Hindlimb muscle (tissue), 1 donor: Measurements from ENCODE around the gene JPH2. TPM values are rescaled to one million over a fixed set of nuclear protein-coding genes. Genes with fewer than 3 reads are reported as not detected.

Experiments
- DNase-seq: peaks from one replicate; pipeline ENCODE4 v3.0.0-alpha.2; 2013
- polyA plus RNA-seq: library from polyadenylated mRNA; unstranded; fragments of 120-200 nt; gene quantifications from one replicate; pipeline ENCODE4 v1.2.1, GENCODE V29; 2013; ENCODE audit not compliant: insufficient read length

Gene JPH2
- polyA plus RNA-seq, 1 donor, result 127 TPM

DNA sequence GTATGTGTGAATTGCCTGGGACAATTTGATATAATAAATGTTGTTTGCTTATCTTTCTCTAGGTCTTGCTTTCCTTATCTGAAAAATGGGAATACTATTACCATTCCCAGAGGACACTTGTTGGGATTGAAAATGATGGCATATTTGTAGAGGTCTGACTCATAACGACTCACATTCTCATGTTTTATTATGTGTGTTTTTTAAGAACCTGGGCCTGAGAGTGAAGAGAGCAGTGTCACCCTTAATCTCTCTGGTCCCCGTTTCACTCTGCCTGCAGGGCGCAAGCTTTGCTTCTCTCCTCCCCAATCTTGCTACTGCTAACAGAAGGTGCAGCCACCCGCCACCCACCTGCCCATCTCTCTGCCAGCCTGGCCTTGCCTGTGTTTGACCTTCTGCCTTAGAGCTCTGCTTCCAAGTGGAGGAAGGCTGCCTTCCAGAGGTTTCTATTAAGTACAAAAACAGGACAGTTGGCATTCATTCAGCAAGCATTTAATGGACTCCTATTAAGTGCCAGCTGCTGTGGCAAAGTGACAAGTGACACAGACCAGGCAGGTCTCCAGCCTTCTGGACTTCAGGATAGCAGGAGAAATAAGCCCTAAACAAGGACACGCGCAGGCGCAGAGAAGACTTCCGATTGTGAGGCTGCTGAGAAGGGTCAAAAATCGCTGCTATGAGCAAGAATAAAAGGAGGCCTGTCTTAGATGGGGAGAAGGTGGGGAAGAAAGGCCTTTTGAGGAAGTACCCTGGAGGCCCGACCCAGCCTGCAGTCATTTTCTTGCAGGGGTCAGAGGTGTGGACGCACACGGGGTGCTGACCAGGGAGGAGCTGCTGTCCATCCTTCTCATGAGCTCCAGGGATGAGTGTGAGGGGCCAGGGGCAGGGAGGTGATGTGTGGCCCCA is 112.5 kb downstream of the JPH2 start:
- DNase-seq, result no peak

DNA sequence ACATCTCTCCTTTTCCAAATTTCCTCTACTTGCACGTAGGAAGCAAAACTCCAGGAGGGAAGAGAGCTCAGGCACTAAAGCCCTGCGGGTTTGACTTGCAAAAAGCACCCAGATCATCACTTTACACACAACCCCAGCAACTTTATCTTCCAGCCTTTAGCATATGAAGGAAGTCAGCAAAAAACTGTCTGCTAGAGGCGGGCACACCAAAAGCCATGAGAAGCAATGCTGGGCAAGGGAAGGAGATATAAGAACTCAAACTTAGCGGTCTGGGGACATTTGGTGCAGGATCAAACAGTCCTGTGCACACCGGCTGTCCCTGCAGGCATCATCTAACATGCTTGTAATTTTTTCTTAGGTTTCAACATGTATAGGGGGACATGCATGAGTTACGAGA is 113.3 kb downstream of the JPH2 start:
- DNase-seq, result no peak

DNA sequence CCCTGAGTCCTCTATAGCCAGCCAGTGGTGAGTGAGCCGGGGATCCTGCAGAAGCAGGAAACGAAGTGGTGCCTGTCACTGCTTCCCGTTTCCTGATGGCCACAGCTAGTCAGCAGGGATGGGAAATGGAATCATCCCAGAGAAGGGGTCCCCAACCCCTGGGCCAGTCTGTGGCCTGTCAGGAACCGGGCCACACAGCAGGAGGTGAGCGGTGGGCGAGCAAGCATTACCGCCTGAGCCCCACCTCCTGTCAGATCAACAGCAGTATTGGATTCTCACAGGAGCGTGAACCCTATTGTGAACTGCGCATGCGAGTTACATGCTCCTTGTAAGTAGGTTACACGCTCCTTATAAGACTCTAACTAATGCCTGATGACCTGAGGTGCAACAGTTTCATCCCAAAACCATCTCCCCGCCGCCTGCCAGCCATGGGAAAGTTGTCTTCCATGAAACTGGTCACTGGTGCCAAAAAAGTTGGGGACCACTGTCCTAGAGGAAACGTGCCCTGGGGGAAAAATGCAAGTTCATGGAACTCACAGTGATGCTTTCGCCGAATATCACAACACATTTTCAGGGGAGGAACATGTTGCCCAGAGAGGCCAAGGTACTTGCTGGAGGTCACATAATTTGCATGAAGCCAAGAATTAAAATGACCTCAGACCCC is 113.8 kb downstream of the JPH2 start:
- no peak for DNase-seq

DNA sequence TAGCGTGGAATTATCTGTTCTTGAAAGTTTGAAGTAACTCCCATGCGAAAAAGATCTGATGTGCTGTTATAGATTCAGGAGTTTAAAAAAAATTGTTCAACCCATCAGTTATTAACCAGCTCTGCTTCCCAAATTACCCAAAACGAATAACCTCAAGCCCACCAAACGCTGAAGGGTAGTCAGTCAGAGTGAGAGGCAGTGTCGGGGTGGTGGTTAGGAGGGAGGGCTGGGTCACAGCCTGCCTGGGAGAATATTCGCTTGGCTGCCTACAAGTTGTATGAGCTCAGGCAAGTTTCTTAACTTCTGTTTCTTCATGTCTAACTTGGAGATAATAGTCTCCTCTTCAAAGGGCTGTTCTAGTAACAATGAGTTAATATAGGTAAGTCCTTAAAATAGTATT is 114.6 kb downstream of the JPH2 start:
- DNase-seq, result no peak

DNA sequence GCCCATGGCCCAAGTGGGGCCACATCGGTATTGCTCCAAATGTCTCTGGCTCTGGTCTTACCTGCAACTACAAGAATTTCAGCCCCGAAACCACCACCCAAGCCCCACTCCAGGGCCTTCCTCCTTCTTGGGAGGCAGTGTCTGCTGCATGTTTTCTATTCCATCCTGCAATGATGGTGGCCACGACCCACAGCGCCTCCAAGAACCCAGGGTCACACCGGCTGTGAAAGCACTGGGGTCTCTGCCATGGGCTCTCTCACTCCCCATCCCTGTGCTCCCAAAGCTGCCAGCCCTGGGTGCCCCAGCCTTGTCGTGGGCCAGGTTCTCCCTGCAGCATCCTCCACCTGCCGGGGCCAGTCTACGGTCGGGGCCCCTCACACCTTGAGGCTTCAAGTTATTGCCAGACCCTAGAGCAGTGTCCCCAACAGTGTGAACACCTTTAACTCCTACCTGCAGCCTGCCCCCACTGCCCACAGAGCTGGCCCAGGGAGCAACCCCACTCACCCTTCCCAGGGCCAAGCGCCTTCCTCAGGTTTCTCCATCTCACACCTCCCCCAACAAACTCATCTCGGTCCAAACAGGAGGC is 115.4 kb downstream of the JPH2 start:
- DNase-seq, result no peak

DNA sequence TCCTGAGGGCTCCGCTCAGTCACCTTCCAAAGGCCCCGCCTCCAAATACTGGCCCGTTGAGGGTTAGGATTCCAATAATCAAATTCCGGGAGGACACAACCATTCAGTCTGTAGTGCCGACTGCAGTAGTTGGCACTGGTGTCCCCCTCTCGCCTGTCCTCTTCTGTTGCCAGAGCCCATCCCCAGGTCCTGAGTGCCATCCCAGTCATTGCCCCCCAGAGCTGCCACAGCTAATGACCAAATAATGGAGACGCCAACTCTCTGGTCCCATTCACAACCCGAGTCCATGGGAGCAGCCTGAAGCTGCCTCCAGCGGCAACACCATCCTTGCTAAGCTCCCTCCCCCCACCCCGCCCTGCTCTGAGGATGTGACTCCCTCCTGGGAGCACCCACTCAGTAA is 115.9 kb downstream of the JPH2 start:
- DNase-seq, result no peak

DNA sequence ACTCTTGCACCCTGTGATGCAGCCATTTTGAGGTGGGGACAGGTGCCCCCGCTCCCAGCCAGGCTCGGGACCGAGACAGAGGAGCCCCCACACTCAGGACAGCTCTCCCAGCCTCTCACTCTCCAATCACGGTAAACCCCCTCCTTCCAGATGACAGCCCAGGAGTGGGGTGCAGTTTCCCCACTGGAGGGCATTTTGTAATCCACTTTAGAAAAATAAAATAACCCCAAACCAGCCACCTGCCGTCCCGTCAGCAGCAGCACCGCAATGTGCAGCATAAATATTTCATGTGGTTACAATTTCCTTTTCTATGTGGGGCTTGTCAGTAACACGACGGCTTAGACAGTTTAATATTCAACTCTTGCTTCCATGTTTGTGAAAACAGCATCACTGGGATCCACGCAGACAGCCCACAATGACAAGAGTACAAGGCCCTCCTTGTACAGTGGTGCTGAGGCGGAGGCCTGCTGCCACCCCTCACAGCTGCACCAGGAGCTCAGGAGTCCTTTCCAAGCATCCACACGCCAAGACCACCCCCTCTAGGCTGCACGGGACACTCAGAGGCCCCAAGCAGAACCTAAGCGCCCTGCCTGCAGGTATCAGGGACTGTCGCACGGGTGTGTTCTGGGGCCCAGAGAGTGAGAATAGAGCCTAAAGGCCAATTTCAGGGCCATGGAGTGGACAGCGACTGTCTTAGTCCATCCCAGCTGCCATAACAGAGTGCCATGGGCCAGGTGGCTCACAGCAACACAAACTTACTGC is 116.7 kb downstream of the JPH2 start:
- no peak for DNase-seq

DNA sequence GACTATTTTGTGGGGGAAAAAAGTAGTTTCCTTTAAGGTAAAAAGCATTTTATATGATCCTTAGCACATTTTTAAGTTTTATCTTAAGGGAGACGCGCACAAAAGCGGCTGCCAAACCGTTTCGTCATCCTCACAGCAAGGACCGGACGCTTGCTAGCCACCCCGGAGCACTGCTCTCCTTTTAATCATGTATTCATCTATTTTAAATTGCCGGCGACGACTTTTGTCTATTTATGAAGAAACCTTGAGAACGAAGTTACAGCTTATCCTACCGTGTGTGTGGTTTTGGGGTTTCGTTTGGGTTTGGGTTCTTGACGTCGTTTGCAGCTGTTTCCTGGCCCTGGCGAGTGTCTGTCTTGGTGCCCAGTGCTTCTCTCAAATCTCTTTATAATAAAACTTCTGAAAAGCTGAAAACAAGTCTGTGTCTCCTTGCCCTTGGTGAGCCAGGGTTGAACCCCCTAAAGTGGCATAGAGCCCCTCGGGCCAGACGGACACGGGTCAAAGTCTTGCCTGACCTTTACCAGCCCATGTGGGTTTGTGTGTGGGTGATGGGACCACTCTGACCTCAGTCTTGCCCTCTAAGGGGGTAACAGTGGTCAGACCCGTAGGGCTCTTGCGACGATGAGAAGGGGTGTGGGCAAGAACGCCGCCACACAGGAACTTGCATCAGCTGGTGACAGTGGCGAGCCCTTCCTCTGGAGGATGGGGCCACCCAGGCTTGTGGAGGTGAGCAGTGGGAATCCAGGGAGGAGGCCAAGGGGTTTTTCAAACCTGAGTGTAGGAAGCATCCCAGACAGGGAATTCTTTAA is 117.6 kb downstream of the JPH2 start:
- no peak for DNase-seq

DNA sequence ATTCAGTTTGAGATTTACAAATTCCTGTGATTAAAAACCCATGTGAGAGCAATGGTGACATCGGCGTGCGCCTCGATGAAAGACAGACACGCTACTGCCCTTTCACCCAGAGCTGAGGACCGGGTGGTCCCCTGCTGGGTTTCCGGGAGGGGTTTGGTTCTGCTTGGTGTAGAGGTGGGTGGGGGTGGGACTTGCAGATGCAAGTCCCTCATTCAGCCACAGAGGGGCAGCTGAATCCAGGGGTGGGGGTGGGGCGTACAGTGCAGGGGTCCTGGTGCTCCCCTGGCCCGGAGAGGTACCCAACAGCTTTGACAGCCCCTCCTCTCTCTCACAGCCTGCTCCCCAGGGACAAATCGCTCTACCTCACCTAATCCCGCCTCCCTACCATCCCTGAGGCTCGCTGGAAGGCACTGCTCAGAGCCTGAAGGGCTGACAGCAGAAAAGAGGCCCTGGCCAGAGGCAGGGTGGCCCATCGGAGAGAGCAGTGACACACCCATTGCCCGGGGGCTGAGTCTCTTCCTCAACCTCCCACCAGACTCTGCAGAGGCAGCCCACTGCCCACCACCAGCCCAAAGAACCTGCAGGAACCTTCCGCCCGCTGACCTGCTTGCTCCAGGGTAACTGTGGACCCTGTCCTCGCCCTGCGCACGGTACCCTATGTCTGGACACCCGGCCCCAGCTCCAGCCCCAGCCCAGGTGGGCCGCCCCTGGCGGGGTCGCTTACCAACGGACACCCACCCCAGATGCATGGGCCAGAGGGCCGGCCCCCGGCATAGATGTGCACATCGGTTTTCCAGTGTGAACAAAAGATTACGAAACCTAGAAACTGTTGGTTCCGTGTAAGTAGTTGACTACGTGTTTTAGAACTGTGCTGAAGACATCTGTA is 118.4 kb downstream of the JPH2 start:
- DNase-seq, result no peak

DNA sequence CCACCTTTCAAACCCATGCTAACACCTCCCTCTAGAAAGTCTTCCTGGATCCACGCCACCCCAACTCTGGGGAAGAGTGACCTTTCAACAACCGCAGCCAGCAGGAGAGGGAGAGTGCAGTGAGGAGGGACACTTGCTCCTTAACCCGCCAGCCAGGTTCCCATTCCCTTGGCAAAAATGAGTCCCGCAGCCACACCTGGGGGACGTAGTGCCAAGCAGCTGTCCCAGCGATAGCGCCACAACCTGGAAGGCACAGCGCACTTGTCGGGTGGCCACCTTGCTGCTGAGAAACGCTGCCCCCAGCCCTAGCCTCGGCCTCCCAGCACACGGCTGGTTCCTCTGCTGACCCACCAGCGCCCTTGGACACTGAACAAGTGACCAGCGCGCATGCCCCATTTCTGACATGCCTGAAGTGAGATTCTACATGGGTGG is 119.3 kb downstream of the JPH2 start:
- no peak for DNase-seq

DNA sequence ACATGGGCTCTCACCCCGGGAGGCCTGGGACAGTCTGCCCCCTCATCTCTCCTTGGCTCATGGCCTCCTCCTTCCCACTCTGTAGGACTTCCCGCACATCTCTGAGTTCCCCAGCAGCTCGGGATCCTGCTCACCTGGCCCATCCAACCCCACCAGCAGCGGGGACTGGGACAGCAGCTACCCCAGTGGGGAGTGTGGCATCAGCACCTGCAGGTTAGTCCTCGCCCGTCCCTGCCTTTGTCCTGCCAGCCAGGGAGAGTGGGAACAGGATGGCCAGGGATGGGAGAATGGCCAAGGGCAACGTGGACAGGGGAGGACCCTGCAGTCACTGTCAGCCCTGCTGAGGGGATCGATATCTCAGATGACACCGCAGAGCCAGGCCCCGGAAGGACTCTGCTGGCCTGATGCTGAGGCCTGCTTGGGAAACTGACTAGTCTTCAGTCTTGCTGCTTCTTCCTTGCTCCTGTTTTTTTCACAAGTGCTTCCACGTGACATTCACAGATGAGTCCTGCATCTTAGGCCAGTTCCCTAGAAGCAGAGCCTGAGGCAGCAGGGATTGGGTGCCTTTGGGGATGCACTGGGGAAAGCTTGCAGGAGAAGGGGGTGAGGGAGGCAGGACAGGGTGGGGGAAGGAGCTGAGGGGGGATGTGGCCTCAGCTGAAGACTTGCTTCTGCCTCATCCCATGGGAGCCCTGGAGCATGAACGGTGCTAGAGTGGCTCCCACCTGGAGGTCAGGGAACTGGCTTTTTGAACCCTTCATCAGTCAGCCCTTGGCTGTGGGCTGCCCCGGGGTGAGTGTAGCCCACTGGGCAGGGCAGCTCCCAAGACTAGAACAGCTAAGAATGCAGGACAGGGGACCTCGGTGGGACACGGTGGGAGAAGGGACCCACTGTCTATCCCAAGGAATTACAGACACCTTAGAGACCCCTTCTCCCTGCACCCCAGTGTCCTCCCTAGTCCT is 120.1 kb downstream of the JPH2 start:
- DNase-seq, result no peak

DNA sequence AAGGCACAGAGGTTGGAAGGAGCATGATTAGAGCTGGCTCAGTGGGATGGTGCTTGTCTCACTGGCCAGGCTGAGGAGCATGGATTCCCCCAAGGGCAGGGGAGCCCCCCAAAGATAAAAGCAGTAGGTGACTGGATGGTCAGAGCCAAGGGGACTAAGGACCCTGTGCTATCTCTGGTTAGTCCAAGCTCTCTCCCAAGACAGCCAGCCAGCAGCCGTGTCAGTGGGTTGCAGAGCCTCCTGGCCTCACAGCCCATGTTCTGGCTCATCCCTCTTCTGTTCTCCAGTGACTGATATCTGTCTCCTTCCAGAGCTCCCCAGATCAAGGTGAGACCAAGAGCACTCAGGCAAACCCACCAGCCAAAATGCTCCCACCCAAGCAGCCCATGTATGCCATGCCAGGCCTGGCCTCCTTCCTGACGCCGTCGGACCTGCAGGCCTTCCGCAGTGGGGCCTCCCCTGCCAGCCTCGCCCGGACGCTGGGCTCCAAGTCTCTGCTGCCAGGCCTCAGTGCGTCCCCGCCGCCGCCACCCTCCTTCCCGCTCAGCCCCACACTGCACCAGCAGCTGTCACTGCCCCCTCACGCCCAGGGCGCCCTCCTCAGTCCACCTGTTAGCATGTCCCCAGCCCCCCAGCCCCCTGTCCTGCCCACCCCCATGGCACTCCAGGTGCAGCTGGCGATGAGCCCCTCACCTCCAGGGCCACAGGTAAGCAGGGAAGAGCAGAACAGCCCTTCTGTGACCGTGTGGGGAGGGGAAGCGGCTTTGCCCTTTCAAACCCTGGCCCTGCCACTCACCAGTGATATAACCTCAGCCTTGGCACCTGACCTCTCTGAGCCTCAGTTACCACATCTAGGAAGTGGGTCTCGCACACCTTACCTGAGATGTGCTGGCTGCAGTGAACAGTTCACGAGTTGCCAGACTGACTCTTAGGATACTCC is 121.3 kb downstream of the JPH2 start:
- DNase-seq, result no peak

DNA sequence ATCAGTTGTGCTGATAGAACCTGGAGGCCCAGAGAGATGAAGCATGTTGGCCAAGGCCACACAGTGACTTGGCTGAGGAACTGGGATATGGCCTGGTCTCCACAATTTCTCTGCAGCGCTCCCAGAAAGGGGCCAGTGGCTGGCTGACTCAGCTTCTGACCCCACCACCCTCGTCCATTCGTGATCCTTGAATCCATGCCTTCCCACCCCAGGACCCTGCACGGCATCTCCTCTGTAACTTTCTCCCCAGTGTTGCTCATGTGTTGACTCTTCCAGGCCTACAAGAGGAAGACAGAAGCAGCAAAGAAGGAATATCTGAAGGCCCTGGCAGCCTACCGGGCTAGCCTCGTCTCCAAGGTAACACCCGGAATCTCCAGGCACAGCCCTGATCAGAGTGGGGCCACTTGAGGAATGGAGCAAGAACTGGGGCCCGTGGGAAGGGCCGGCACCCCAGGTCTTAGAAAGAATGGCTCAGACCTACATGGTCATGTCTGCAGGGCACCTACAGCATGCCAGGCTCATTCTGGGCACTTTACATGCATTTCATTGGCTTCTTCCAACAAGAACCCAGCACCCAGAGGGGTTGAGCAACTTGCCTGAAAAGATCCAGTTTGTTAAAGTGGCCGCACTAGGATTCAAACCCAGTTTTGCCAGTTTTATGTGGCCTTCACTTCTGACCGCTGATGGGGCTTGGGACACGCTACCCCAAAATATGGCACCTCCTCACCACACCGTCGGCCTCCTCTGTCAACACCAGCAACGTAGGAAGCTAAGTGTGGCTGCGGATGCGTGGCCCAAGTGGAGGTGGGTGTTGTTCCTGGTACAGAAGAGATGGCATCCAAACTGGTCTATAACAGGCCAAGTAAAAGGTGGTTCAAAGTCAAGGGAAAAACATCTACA is 122.2 kb downstream of the JPH2 start:
- no peak for DNase-seq
